NCI-H146 (cell line): ENCODE measurements around the gene NPHS2.
"Not testable (repeated sequence)": the region's sequence is repeated elsewhere in the genome, so short reads cannot be mapped to it uniquely, and the experiment has no call there.

Source experiments
- DNase-seq: peaks from one replicate; lab custom pipeline; 2025; lab: John Stamatoyannopoulos, UW

NPHS2 gene

DNA sequence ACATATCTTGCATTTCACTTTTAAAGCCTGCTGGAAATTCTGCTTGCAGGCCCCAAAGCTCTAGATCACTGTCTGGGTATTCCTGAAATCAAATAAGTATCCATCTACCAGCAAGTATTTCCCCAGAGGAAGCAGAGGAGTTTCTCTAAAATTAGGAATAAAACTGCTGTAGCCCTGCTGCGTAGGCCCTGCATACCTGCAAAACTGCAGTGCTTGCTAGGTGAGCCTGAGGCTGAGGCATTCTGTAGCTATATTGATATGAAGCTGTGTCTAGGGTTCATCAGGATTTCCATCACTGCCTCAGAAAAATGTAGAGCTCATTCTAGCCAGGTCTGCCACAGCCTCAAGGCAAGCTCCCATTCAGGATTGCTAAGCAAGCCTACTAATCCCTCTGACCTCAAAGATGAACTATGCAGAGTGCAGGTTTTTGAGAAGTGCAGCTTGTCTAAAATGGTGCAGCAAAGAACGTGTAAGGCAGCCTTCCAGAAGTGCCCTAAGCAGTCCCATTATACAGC lies 28.7 kb downstream of the NPHS2 start:
- no peak for DNase-seq

DNA sequence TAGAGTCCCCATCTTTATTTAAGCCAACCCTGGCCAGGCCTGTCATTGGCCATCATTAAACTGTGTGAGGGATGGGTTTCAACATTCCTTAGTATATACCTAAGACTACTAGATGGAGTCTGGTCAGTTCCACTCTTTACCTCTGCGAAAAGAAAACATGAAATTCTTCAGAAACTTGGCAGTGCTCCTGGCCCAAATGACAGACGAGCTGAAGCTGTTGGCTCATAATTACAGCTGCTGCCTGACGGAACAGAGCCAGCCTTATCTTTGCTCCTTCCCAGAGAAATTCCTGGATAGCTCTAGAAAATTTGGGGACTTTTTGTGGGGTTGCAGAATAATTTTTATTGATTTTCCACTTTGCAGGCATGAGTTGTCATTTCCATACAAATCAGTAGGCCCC lies 30.4 kb downstream of the NPHS2 start:
- no peak for DNase-seq

DNA sequence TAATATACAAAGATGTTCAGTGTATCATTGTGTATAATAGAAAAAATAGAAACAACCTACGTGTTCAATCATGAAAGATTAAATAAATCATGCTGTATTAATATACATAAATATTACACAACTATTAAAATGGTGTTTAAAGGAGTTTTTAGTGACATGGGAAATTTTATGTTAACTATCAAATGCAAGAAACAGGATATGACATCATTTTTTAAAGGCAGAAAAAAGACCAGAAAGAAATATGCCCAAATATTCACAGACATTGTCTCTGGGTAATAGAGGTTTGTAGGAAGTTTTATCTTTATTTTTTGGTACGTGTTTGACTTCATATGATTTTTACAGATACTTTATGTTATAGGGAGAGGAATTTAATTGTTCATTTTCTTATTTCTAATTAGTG lies 34.0 kb downstream of the NPHS2 start:
- no peak for DNase-seq

DNA sequence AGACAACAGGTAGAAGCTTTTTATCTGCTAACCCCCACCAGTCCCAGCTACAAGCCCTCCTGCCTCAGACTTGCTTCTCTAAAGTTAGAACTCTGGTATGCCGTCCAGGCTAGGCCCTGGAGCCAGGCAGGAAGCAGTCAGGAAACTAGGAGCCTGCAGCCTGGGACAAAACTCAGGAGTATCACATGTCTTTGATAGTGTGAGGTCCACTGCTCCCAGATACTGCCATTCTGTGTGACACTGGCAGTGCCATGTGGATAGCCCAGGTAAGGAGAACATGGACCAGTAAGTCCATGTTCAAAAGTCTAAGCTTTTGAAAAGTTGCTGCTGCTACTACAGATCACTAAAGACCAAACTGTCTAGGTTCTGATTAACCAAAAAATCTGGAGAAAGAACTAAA lies 45.4 kb downstream of the NPHS2 start:
- DNase-seq: no peak

DNA sequence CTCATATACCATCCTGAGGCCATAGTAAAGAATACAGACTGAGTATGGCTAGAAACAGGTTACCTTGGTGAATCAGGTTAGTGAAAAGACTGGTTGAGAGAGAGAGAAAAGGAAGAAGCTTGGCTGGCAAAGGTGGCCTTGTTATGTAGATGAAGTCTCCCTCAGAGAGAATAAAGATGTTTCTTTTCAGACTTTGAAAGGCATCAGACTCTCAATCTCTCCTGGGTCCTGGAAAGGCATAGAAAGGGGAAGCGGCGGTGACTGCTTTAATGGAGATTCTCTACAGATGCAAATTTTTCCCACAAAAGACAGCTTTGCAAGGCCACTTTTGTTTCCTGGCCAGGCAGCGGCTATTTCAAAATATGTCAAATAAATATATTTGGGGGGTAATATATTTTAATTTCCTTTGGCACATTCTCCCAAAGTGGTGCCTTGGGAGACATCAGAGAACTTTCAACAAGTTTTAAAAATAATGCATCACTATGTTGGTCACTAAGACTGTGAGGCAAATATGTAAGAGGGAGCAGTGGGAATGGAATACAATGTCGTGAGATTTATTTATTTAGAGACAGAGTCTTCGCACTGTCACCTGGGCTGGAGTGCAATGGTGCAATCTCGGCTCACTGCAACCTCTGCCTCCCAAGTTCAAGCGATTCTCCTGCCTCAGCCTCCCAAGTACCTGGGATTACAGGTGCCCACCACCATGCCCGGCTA lies 46.1 kb downstream of the NPHS2 start:
- DNase-seq: no peak

DNA sequence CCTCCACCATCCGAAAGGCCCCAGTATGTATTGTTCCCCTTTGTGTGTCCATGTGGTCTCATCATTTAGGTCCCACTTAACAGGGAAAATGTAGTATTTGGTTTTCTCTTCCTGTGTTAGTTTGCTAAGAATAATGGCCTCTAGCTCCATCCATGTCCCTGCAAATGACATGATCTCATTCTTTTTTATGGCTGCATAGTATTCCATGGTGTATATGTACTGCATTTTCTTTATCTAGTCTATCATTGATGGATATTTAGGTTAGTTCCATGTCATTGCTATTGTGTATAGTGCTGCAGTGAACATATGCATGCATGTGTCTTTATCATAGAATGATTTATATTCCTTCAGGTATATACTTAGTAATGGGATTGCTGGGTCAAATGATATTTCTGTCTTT lies 57.2 kb downstream of the NPHS2 start:
- DNase-seq: not testable (repeated sequence)

DNA sequence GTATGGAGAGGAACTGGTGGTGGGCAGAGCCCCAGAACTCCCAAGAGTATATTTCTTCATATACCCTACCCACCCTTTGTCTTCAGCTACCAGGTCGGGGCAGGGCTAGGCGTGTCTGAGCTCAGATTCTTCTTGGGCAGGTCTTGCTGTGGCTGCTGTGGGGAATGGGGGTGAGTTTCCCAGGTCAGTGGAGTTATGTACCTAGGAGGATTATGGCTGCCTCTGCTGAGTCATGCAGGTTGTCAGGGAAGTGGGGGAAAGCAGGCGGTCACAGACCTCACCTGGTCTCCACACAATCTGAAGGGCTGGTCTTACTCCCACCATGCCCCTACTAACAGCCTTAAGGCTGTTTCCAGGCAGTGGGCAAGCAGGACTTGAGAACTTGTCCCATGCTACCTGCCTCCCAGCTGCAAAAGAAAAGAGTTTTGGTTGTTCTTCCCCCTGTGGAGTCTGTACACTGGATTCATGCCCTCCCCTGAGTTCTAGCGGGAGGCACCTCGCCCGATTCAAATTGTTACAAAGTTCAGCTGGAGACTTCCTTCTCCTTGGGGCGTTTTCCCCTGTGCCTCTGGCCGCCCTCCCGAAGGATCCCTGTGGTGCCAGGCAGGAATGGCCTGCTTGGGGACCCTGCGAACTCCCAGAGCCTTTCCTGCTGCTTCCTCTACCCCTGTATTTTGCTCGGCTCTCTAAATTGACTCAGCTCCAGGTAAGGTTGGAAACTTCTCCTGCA lies 58.6 kb downstream of the NPHS2 start:
- DNase-seq: no peak

DNA sequence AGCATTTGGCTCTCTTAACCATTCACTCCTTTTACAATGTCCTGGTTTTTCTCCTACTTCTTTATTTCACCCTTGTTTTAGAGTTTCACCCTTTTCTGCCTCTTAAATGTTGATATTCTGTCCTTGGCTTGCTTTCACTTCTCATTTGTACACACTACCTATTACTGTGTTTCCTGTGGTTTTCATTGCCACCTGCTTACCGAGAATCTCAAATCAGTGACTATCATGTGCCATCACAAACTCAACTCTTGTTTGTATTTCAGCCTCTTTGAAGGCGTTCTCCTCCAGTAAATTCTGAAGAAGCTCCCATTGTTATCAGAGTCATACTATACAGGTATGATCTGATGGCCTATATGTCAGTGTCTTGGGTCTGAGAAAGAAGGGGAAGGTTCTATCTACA lies 65.7 kb downstream of the NPHS2 start:
- DNase-seq: no peak

DNA sequence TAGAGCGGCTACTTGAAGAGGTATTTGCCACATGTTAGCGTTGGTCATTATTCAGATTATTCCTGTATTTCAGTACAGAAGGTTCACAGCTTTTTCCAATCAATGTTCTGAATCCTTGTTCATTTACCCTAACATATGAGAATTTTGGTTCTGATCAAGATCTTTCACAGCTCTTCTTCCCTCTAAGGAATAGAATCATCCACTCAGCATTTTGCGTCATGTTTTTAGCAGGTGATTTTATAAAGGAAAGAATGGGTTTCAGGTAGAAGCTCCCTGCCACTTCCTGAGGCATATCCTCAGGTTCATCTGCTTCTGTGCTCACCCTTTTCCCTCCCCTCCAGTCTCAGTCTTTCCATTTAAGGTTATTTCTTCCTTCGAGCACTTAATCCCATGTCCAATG lies 66.4 kb downstream of the NPHS2 start:
- no peak for DNase-seq

DNA sequence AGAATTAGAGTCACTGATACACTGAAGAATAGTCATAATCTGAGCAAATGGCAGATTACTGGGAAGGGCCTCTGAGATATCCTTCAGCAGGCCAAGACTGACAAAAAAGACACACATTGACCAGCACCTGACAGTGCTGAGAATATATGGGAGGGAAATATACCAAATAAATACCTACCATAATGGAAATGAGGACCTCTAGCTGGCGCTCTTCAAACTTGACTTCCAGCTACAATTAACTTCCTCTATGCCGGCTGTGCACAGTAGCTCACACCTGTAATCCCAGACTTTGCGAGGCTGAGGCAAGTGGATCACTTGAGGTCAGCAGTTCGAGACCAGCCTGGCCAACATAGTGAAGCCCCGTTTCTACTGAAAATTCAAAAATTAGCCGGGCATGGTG lies 69.5 kb downstream of the NPHS2 start:
- DNase-seq: no peak
